Measurements from ENCODE around the gene MMP10.

Gene MMP10

GRCh38 chr11:102799681-102800340 lies 19.4 kb upstream of the MMP10 start:
- in situ Hi-C loops (cut with HindIII; ENCODE audit: low sequenced_read_pairs), result no loop called here
- no peak overlapping the region for H3K4me3 ChIP-seq (ENCODE audit: low read depth, low read length)
- no peak for DNase-seq (ENCODE audit: low read depth)
- TF ChIP-seq, protein P1, sequence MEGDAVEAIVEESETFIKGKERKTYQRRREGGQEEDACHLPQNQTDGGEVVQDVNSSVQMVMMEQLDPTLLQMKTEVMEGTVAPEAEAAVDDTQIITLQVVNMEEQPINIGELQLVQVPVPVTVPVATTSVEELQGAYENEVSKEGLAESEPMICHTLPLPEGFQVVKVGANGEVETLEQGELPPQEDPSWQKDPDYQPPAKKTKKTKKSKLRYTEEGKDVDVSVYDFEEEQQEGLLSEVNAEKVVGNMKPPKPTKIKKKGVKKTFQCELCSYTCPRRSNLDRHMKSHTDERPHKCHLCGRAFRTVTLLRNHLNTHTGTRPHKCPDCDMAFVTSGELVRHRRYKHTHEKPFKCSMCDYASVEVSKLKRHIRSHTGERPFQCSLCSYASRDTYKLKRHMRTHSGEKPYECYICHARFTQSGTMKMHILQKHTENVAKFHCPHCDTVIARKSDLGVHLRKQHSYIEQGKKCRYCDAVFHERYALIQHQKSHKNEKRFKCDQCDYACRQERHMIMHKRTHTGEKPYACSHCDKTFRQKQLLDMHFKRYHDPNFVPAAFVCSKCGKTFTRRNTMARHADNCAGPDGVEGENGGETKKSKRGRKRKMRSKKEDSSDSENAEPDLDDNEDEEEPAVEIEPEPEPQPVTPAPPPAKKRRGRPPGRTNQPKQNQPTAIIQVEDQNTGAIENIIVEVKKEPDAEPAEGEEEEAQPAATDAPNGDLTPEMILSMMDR (IDR thresholded peaks at IDR 0.05; ENCODE audit: low read depth, low read length, missing control alignments), result no peak

DNA sequence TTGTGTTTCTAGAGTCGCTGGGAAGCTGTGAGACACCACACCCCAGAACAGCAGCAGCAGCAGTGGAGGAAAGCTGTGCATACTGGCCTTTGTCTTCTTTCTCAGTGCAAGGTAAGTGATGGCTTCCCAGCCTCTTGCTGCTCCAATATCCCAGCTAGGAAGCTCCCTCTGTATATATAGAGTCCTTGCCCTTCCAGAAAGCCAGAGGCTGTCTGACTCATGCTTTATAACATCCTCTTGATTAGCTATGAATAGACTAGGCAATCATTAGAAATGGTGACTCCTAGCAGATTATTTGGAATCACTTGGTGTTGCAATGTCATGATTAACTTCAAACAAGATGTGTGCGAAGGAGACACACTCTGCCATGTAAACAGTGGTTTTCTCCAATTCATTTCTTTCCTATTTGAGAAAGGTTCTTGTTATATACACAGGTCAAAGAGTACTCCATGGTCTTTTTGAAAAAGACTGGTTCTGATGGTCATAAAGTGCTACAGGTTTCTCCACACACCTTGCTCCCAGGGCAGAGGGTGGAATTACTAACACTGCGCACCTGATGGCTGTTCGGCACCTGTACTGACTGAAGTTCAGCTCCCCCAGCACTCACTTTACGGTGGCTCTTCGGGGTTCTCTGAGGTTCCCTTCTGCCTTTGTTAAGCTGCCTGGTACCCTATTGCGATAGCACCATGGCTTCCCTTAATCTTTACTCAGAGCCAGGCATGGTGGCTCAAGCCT lies 17.8 kb upstream of the MMP10 start, which contains the start of gene MMP1:
Gene MMP1, minus strand, starts transcription at position 149 of the 735 bp plus-strand sequence. Its CDS starts 68 bp downstream, at position 81.
- in situ Hi-C loops (cut with HindIII; ENCODE audit: low sequenced_read_pairs), result no loop called here
- no peak within 1 kb of the TSS for H3K4me3 ChIP-seq (ENCODE audit: low read depth, low read length)
- peak; percentile 4 for DNase-seq (ENCODE audit: low read depth)
- TF ChIP-seq, protein P1 (IDR thresholded peaks at IDR 0.05; ENCODE audit: low read depth, low read length, missing control alignments), result no peak

GRCh38 chr11:102794382-102794781 lies 14.0 kb upstream of the MMP10 start:
- DNase-seq (ENCODE audit: low read depth), result no peak
- no peak overlapping the region for H3K4me3 ChIP-seq (ENCODE audit: low read depth, low read length)
- in situ Hi-C loops (cut with HindIII; ENCODE audit: low sequenced_read_pairs), result no loop called here
- TF ChIP-seq, protein P1 (IDR thresholded peaks at IDR 0.05; ENCODE audit: low read depth, low read length, missing control alignments), result peak; percentile 52

- DNase-seq (ENCODE audit: low read depth), result no peak
- no peak overlapping the region for H3K4me3 ChIP-seq (ENCODE audit: low read depth, low read length)
- in situ Hi-C loops (cut with HindIII; ENCODE audit: low sequenced_read_pairs), result no loop called here
- TF ChIP-seq, protein P1 (IDR thresholded peaks at IDR 0.05; ENCODE audit: low read depth, low read length, missing control alignments), result no peak
Observed at GRCh38 chr11:102793677-102794290, 13.4 kb upstream of the MMP10 start.

- TF ChIP-seq, protein P1 (IDR thresholded peaks at IDR 0.05; ENCODE audit: low read depth, low read length, missing control alignments), result no peak
- in situ Hi-C loops (cut with HindIII; ENCODE audit: low sequenced_read_pairs), result no loop called here
- no peak overlapping the region for H3K4me3 ChIP-seq (ENCODE audit: low read depth, low read length)
- DNase-seq (ENCODE audit: low read depth), result no peak
Observed at GRCh38 chr11:102792604-102793003, 12.2 kb upstream of the MMP10 start.

- DNase-seq (ENCODE audit: low read depth), result no peak
- TF ChIP-seq, protein P1 (IDR thresholded peaks at IDR 0.05; ENCODE audit: low read depth, low read length, missing control alignments), result no peak
- no peak overlapping the region for H3K4me3 ChIP-seq (ENCODE audit: low read depth, low read length)
- in situ Hi-C loops (cut with HindIII; ENCODE audit: low sequenced_read_pairs), result no loop called here
Observed at GRCh38 chr11:102791271-102792036, 11.0 kb upstream of the MMP10 start.

Measured in astrocyte of the cerebellum (primary cell).